Measurements from ENCODE around the gene UNCX. TPM values are rescaled to one million over a fixed set of nuclear protein-coding genes. Genes with fewer than 3 reads are reported as not detected.
"Not testable (repeated sequence)": the region's sequence is repeated elsewhere in the genome, so short reads cannot be mapped to it uniquely, and the experiment has no call there.

The UNCX gene
- polyA plus RNA-seq, 4 donors: not detected

DNA sequence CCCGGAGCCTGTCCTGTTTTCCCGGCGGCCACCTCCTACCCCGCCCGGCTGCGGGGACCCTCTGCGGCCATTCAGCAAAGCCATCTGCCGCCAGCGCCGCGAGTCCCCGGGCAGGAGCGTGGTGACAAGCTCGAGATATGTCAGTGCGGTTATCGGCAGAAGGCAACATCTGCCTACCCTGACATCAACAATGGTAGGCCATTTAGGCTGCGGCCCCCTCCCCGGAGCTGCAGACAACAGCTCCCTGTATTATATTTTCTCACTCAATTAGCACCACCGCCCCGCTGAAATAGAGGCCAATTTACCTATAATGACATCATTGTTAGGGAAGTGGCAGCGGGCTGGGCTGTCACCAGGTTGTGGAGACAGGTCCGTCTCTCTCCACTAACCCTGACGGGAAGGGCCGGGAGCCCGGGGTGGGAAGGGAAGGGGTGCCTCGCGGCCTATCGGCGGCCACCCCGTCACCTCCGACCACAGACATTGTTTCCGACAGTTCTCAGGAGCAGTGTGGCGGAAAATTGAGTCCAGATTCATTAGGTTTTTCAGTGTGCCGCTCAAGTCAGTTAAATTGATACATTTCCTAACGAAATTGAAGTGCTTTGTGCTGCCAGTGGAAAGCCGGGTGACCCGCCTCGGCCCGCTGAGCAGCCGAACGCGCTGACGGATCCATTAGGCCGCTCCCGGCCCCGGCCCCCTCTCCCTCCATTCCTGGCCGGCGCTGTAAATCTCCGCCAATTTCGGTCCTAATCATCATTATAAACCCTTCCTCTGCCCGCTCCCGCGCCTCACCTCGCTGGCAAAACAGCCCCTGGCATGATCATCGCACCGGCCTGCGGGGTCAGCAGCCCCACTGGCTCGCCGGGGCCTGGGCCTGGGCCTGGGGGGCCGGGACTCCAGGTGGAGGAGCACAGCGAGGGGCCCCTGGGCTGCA, 43.0 kb downstream of the UNCX start:
- H3K36me3 ChIP-seq (ENCODE audit: control insufficient read depth in 3 of 3, insufficient read depth in 2 of 3, low read depth in 1 of 3, low read length in 3 of 3): no peaks in the 10 kb centered on the region
- FAIRE-seq: no peak
- 65 to 72% (median 69%) methylated on average over 61 of the region's 61 CpGs for WGBS, 3 donors
- peaks cover 0 to 8% of the 10 kb centered on the region in 2 donors for H3K9me3 ChIP-seq (ENCODE audit: control insufficient read depth in 2 of 2, insufficient read depth in 1 of 2, low read depth in 1 of 2, low read length in 1 of 2)
- H3K27me3 ChIP-seq (ENCODE audit: control insufficient read depth in 3 of 3, insufficient read depth in 3 of 3, low read length in 3 of 3): peaks cover 0 to 24% (median 4%) of the 10 kb centered on the region in 3 donors
- no peak overlapping the region for H3K4me3 ChIP-seq (ENCODE audit: low read depth in 1 of 3, low read length in 3 of 3)
- H3K4me1 ChIP-seq (ENCODE audit: control insufficient read depth in 3 of 3, insufficient read depth in 2 of 3, low read depth in 1 of 3, low read length in 2 of 3): no peaks in the 10 kb centered on the region
- DNase-seq: no peak
- H3K27ac ChIP-seq (ENCODE audit: low read depth in 1 of 3, low read length in 2 of 3): no peak overlapping the region

- Histone ChIP-seq H3K4me1 (ENCODE audit: control insufficient read depth in 3 of 3, insufficient read depth in 2 of 3, low read depth in 1 of 3, low read length in 2 of 3) (no peaks in the 10 kb centered on the region), H3K9me3 (ENCODE audit: control insufficient read depth in 2 of 2, insufficient read depth in 1 of 2, low read depth in 1 of 2, low read length in 1 of 2) (peaks cover 0 to 8% of the 10 kb centered on the region in 2 donors), H3K4me3 (ENCODE audit: low read depth in 1 of 3, low read length in 3 of 3) (no peak overlapping the region), H3K36me3 (ENCODE audit: control insufficient read depth in 3 of 3, insufficient read depth in 2 of 3, low read depth in 1 of 3, low read length in 3 of 3) (no peaks in the 10 kb centered on the region), H3K27me3 (ENCODE audit: control insufficient read depth in 3 of 3, insufficient read depth in 3 of 3, low read length in 3 of 3) (peaks cover 0 to 21% (median 4%) of the 10 kb centered on the region in 3 donors), H3K27ac (ENCODE audit: low read depth in 1 of 3, low read length in 2 of 3) (no peak overlapping the region)
- no peak for FAIRE-seq
- no peak for DNase-seq
- WGBS, 3 donors: 92 to 94% (median 92%) methylated on average over 10 of the region's 10 CpGs
These were observed 44.0 kb downstream of the UNCX start for GRCh38 chr7:1276626-1277175.

DNA sequence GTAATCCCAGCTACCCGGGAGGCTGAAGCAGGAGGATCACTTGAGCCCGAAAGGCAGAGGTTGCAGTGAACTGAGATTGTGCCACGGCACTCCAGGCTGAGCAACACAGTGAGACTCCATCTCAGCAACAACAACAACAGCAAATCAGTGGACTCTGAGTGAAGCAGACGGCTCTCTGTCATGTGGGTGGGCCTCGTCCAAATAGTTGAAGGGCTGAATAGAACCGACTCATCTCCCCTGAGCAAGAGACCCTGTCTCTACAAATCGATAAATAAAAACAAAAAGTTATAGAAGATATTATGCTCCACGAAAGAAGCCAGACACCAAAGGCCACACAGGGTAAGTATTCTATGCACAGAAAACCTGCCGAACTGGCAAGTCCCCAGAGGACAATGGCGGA, 45.9 kb downstream of the UNCX start:
- FAIRE-seq: no peak

DNA sequence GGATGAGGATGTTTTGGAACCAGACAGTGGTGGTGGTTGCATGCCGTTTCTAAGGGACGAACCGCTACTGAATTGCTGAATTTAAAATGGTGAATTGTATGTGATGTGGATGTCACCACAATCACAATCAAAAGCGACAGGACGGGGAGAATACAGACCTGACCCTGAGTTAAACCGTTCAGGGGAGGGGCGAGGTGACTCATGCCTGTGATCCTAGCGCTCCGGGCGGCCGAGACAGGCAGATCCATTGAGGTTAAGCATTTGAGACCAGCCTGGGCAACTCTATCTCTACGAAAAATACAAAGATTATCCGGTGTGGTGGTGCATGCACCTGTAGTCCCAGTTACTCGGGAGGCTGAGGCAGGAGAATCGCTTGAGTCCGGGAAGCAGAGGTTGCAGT, 46.4 kb downstream of the UNCX start:
- H3K4me3 ChIP-seq (ENCODE audit: low read depth in 1 of 3, low read length in 3 of 3): no peak overlapping the region
- H3K4me1 ChIP-seq (ENCODE audit: control insufficient read depth in 3 of 3, insufficient read depth in 2 of 3, low read depth in 1 of 3, low read length in 2 of 3): no peaks in the 10 kb centered on the region
- peaks cover 0 to 8% of the 10 kb centered on the region in 2 donors for H3K9me3 ChIP-seq (ENCODE audit: control insufficient read depth in 2 of 2, insufficient read depth in 1 of 2, low read depth in 1 of 2, low read length in 1 of 2)
- no peak for DNase-seq
- H3K27ac ChIP-seq (ENCODE audit: low read depth in 1 of 3, low read length in 2 of 3): no peak overlapping the region
- H3K27me3 ChIP-seq (ENCODE audit: control insufficient read depth in 3 of 3, insufficient read depth in 3 of 3, low read length in 3 of 3): peaks cover 0 to 24% (median 7%) of the 10 kb centered on the region in 3 donors
- WGBS, 3 donors: 77 to 87% (median 82%) methylated on average over 16 of the region's 16 CpGs
- FAIRE-seq: no peak
- H3K36me3 ChIP-seq (ENCODE audit: control insufficient read depth in 3 of 3, insufficient read depth in 2 of 3, low read depth in 1 of 3, low read length in 3 of 3): no peaks in the 10 kb centered on the region

More for the DNA sequence above, 45.9 kb downstream of the UNCX start:
- no peaks in the 10 kb centered on the region for H3K4me1 ChIP-seq (ENCODE audit: control insufficient read depth in 3 of 3, insufficient read depth in 2 of 3, low read depth in 1 of 3, low read length in 2 of 3)
- 82 to 89% (median 87%) methylated on average over 10 of the region's 10 CpGs for WGBS, 3 donors
- H3K36me3 ChIP-seq (ENCODE audit: control insufficient read depth in 3 of 3, insufficient read depth in 2 of 3, low read depth in 1 of 3, low read length in 3 of 3): no peaks in the 10 kb centered on the region
- DNase-seq: no peak
- no peak overlapping the region for H3K4me3 ChIP-seq (ENCODE audit: low read depth in 1 of 3, low read length in 3 of 3)
- peaks cover 0 to 8% of the 10 kb centered on the region in 2 donors for H3K9me3 ChIP-seq (ENCODE audit: control insufficient read depth in 2 of 2, insufficient read depth in 1 of 2, low read depth in 1 of 2, low read length in 1 of 2)
- H3K27ac ChIP-seq (ENCODE audit: low read depth in 1 of 3, low read length in 2 of 3): no peak overlapping the region
- H3K27me3 ChIP-seq (ENCODE audit: control insufficient read depth in 3 of 3, insufficient read depth in 3 of 3, low read length in 3 of 3): peaks cover 0 to 21% (median 4%) of the 10 kb centered on the region in 3 donors

GRCh38 chr7:1279895-1280294, 47.2 kb downstream of the UNCX start:
- FAIRE-seq; H3K4me3 ChIP-seq (ENCODE audit: low read depth in 1 of 3, low read length in 3 of 3); H3K9me3 ChIP-seq (ENCODE audit: control insufficient read depth in 2 of 2, insufficient read depth in 1 of 2, low read depth in 1 of 2, low read length in 1 of 2); H3K4me1 ChIP-seq (ENCODE audit: control insufficient read depth in 3 of 3, insufficient read depth in 2 of 3, low read depth in 1 of 3, low read length in 2 of 3); H3K36me3 ChIP-seq (ENCODE audit: control insufficient read depth in 3 of 3, insufficient read depth in 2 of 3, low read depth in 1 of 3, low read length in 3 of 3); H3K27ac ChIP-seq (ENCODE audit: low read depth in 1 of 3, low read length in 2 of 3); DNase-seq: not testable (repeated sequence)
- 50 to 80% (median 58%) methylated on average over 3 to 4 of the region's 4 CpGs for WGBS, 3 donors
- H3K27me3 ChIP-seq (ENCODE audit: control insufficient read depth in 3 of 3, insufficient read depth in 3 of 3, low read length in 3 of 3): peaks cover 0 to 24% (median 6%) of the 10 kb centered on the region in 3 donors

- no peak overlapping the region for H3K27ac ChIP-seq (ENCODE audit: low read depth in 1 of 3, low read length in 2 of 3)
- no peak for DNase-seq
- peaks cover 0 to 12% (median 6%) of the 10 kb centered on the region in 3 donors for H3K27me3 ChIP-seq (ENCODE audit: control insufficient read depth in 3 of 3, insufficient read depth in 3 of 3, low read length in 3 of 3)
- FAIRE-seq: no peak
- H3K36me3 ChIP-seq (ENCODE audit: control insufficient read depth in 3 of 3, insufficient read depth in 2 of 3, low read depth in 1 of 3, low read length in 3 of 3): no peaks in the 10 kb centered on the region
- 52 to 69% (median 68%) methylated on average over 13 of the region's 13 CpGs for WGBS, 3 donors
- H3K9me3 ChIP-seq (ENCODE audit: control insufficient read depth in 2 of 2, insufficient read depth in 1 of 2, low read depth in 1 of 2, low read length in 1 of 2): peaks cover 0 to 8% of the 10 kb centered on the region in 2 donors
- H3K4me3 ChIP-seq (ENCODE audit: low read depth in 1 of 3, low read length in 3 of 3): no peak overlapping the region
- no peaks in the 10 kb centered on the region for H3K4me1 ChIP-seq (ENCODE audit: control insufficient read depth in 3 of 3, insufficient read depth in 2 of 3, low read depth in 1 of 3, low read length in 2 of 3)
These were observed 48.4 kb downstream of the UNCX start for GRCh38 chr7:1281068-1281467.

GRCh38 chr7:1282679-1283078, 50.0 kb downstream of the UNCX start:
- no peak overlapping the region for H3K27ac ChIP-seq (ENCODE audit: low read depth in 1 of 3, low read length in 2 of 3)
- peaks cover 0 to 8% (median 5%) of the 10 kb centered on the region in 3 donors for H3K27me3 ChIP-seq (ENCODE audit: control insufficient read depth in 3 of 3, insufficient read depth in 3 of 3, low read length in 3 of 3)
- H3K36me3 ChIP-seq (ENCODE audit: control insufficient read depth in 3 of 3, insufficient read depth in 2 of 3, low read depth in 1 of 3, low read length in 3 of 3): no peaks in the 10 kb centered on the region
- no peak for DNase-seq
- no peak for FAIRE-seq
- WGBS, 3 donors: 75 to 83% (median 78%) methylated on average over 5 of the region's 5 CpGs
- H3K4me1 ChIP-seq (ENCODE audit: control insufficient read depth in 3 of 3, insufficient read depth in 2 of 3, low read depth in 1 of 3, low read length in 2 of 3): no peaks in the 10 kb centered on the region
- no peaks in the 10 kb centered on the region for H3K9me3 ChIP-seq (ENCODE audit: control insufficient read depth in 2 of 2, insufficient read depth in 1 of 2, low read depth in 1 of 2, low read length in 1 of 2)
- H3K4me3 ChIP-seq (ENCODE audit: low read depth in 1 of 3, low read length in 3 of 3): no peak overlapping the region

DNA sequence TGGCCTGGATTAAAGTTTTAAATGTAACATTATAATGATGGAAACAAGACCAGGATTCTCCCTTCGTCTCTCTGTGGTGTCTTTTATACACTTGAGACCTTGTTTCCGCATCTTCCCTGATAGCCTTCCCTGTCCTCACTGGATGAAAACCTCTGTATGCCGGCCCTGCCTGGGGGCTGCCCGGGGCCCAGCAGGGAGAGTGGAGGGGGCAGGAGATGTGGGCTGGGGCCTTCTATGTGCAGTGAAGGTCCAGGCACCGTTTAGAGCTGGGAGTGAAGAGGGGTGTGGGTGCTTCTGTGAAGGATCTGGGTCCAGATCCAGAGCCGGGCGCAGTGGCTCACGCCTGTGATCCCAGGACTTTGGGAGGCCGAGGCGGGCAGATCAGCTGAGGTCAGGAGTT, 50.7 kb downstream of the UNCX start:
- Histone ChIP-seq H3K36me3 (ENCODE audit: control insufficient read depth in 3 of 3, insufficient read depth in 2 of 3, low read depth in 1 of 3, low read length in 3 of 3) (no peaks in the 10 kb centered on the region), H3K4me3 (ENCODE audit: low read depth in 1 of 3, low read length in 3 of 3) (no peak overlapping the region), H3K9me3 (ENCODE audit: control insufficient read depth in 2 of 2, insufficient read depth in 1 of 2, low read depth in 1 of 2, low read length in 1 of 2) (no peaks in the 10 kb centered on the region), H3K27ac (ENCODE audit: low read depth in 1 of 3, low read length in 2 of 3) (no peak overlapping the region), H3K4me1 (ENCODE audit: control insufficient read depth in 3 of 3, insufficient read depth in 2 of 3, low read depth in 1 of 3, low read length in 2 of 3) (no peaks in the 10 kb centered on the region), H3K27me3 (ENCODE audit: control insufficient read depth in 3 of 3, insufficient read depth in 3 of 3, low read length in 3 of 3) (peaks cover 0 to 13% (median 6%) of the 10 kb centered on the region in 3 donors)
- WGBS, 3 donors: 72 to 74% (median 73%) methylated on average over 10 of the region's 10 CpGs
- DNase-seq (no peak), FAIRE-seq (no peak)
